HG03159 (cell line): ENCODE results near the gene NIPAL3.
"Not testable (repeated sequence)": the region's sequence is repeated elsewhere in the genome, so short reads cannot be mapped to it uniquely, and the experiment has no call there.

Source experiments
- ATAC-seq: cut with Tn5 transposase; IDR thresholded peaks from one replicate; pipeline ENCODE4 v1.9.1; 2021; ENCODE audit warnings: mild to moderate bottlenecking, moderate library complexity; ENCODE audit not compliant: unreplicated experiment

Gene NIPAL3

DNA sequence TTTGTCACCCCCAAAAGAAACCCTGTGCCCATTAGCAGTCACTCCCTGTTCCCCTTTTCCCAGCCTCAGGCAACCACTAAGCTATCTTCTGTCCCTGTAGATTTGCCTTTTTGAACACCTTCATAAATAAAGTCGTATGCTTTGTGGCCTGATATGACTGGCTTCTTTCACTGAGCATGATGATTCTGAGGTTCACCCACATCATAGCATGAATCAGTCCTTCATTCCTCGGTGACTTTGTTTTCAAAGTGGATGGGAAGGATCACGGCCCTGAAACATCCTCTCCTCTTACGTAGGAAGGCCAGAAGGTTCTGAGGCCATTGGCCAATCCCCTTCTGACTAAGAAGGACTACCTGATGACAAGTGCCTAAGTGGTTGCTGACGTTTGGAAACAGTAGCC is 39.1 kb downstream of the NIPAL3 start:
- ATAC-seq = no peak

DNA sequence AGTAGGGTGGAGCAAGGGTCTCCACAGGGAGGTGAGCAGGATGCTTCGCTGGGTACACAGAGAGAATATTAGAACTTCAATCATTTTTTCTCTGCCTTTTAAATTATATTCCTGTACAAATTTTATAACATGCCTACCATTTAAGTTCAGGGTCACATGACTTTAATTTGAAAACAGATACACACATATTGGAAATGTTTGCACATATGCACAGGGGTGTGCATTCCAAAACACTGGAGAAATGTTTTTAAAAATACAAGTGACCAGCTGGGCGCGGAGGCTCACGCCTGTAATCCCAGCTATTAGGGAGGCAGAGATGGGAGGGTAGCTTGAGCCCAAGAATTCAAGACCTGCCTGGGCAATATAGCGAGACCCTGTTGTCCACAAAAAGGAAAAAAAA is 39.7 kb downstream of the NIPAL3 start:
- no peak for ATAC-seq

- no peak for ATAC-seq
Measured at GRCh38 chr1:24457866-24458265, 42.3 kb downstream of the NIPAL3 start.

- ATAC-seq = no peak
Measured at GRCh38 chr1:24459551-24460266, 44.1 kb downstream of the NIPAL3 start.

DNA sequence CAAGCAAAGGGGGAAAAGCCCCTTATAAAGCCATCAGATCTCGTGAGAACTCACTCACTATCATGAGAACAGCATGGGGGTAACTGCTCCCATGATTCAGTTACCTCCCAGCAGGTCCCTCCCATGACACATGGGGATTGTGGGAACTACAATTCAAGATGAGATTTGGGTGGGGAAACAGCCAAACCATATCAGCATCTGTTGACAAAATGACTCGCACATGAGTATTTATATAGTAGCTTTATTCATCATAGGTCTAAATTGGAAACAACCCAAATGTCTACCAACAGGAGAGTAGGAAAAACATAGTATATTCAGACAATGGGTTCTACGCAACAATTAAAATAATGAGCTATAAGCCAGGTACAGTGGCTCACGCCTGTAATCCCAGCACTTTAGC is 46.5 kb downstream of the NIPAL3 start:
- ATAC-seq = not testable (repeated sequence)

- ATAC-seq = no peak
Measured at GRCh38 chr1:24463776-24464735, 48.5 kb downstream of the NIPAL3 start.

- no peak for ATAC-seq
Measured at GRCh38 chr1:24465099-24465498, 49.5 kb downstream of the NIPAL3 start.

DNA sequence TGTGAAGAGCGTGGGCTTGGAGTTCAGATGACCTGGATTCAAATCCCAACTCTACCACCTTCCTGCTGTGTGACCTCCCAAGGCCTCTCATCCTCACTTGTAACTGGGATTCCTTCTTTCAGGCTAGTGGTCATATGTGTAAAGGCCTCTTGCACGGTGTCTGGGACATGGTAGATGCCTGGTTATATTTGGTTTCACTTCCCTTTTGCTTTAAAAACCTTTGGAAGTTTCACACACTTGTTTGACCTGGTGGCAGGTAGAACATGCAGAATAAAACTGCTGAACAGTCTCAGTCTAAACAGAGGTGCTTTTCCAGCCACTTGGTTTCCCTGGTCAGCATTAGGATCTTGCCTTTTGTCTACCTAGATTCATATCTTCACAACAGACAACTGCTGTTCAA is 50.0 kb downstream of the NIPAL3 start:
- ATAC-seq = no peak

GRCh38 chr1:24468685-24469316 is 53.2 kb downstream of the NIPAL3 start:
- no peak for ATAC-seq

DNA sequence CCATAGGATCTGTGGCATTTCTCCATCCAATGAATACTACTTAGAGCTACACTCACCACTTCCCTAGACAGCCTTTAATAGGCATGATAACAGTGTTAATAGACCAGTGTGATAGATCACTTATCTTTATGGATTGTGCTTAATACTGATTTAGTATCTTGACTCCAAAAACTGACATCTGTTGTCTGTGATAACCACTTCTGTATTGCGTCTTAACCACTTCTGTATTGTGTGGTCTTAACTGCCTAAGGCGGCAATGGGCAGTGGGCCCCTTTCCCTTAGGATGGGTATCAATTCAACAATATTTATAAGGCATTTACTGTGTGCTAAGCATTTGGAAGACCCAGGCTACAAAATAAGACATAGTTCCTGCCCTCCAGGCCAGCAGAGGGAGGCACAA is 55.0 kb downstream of the NIPAL3 start:
- ATAC-seq = no peak

DNA sequence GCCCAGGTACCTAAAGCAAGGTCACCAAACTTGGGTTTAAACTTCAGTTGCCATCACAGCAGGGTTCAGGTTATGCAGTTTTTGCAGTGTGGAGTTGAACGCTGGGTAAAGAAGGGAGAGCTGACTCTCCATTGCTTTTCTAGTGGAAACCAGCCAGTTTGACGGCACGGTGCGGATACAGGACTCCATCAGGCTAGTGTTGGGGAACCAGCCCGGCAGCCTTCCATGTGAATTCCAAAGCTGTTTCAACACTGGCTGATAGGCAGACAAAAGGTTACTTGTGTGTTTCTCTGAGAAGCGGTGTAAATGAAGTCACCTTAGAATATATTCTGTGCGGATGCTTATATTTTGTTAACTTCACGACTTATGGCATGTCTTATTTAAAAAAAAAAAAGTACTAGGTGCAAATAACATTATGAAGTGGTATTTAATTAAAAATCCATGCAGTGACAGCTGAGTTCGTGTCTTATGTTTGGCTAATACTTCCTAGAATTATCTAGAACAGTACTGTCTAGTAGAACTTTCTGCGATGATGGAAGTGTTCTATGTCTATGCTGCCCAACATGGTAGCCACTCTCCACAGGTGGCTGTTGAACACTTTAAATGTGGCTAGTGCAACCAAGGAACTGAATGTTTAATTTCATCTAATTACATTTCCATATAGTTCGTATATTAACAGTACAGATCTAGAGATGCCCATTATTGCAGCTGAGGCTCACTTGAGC is 57.1 kb downstream of the NIPAL3 start:
- ATAC-seq = no peak

DNA sequence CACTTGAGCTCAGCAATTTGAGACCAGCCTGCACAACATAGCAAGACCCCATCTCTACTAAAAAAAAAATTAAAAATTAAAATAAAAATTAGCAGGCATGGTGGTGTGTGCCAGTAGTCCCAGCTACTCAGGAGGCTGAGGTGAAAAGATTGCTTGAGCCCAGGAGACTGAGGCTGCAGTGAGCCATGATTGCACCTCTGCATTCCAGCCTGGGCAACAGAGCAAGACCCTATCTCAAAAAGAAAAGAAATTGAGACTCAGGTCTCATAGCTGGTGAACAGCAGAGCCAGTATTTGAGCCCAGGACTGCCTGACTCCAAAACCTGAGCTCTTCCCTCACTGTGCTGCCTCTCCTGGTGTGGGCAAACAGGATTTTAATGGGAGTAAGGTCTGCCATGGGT is 58.6 kb downstream of the NIPAL3 start:
- ATAC-seq = no peak

DNA sequence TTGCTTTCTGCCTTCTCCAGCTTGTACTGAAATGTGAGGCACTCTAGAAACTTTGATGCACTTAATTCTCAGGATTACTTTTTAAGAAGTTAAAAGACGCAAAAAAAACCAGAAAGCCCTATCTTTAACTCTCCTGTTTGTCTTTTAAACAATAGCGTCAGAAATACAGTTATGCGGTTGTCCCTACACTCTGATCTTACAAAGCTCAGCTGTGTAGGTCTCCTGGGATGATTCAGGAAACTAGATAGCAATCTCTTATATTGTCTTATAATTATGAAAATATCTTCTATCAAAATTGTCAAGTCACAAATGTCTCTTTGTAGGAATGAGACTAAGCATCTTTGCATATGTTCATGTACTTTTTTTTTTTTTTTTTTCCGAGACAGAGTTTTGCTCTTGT is 60.1 kb downstream of the NIPAL3 start:
- no peak for ATAC-seq

- ATAC-seq = no peak
Measured at GRCh38 chr1:24476571-24476970, 61.0 kb downstream of the NIPAL3 start.

- no peak for ATAC-seq
Measured at GRCh38 chr1:24477309-24477708, 61.7 kb downstream of the NIPAL3 start.

DNA sequence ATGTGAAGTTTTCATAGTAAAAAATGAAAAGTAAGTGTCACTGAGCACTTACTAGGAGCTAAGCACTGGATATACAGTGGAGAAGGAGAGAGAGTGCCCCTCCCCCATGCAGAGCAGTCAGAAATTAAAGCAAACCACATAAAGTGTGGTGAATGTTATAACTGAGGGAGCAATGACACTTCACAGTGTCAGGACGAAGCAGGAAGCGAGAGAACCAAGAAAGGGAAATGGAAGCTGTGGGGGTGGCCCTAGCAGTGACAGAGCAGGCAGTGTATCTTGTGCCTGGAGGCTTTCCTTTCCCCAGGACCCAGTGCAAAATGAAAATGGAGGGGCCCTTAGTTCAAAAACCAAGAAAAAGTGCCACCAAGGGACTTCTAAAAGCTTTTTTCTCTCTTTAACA is 65.5 kb downstream of the NIPAL3 start:
- no peak for ATAC-seq

- no peak for ATAC-seq
Measured at GRCh38 chr1:24481843-24482610, 66.4 kb downstream of the NIPAL3 start.

DNA sequence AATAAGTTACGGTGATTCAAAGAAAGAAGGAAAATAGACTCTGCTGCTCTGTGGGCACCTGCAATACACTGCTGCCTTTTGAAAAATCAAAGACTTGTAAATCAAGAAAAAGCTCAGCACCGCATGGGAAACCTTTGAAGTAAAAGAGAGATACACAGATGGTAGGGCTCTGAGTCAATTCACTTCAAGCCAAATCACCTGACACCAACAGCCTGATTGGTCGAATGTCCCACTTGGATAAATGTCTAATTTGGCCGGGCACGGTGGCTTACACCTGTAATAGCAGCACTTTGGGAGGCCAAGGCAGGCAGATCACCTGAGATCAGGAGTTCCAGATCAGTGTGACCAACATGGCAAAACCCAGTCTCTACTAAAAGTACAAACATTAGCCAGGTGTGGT is 67.8 kb downstream of the NIPAL3 start:
- ATAC-seq = no peak

GRCh38 chr1:24484199-24484598 is 68.6 kb downstream of the NIPAL3 start:
- ATAC-seq = no peak

GRCh38 chr1:24486331-24487065 is 70.9 kb downstream of the NIPAL3 start:
- no peak for ATAC-seq
